Mucosa of descending colon (tissue), 3 donors: ENCODE measurements around the gene CLEC17A. TPM values are rescaled to one million over a fixed set of nuclear protein-coding genes. Genes with fewer than 3 reads are reported as not detected.
"Not testable (repeated sequence)": the region's sequence is repeated elsewhere in the genome, so short reads cannot be mapped to it uniquely, and the experiment has no call there.

Experiments
- ATAC-seq: fragments of 200-7000 bp; cut with Tn5 transposase; one replicate; pipeline ENCODE4 v1.9.1; 2020; ENCODE audit warnings: mild to moderate bottlenecking, moderate library complexity
- DNase-seq, 3 donors: peaks; one replicate each; pipeline ENCODE4 v3.0.0-alpha.2; 2020
- H3K36me3 ChIP-seq: fragments of 200-600 bp; one replicate; pipeline ENCODE4 v1.8.0; 2021; ENCODE audit warnings: low read depth, mild to moderate bottlenecking
- H3K4me1 ChIP-seq: fragments of 200-600 bp; one replicate; pipeline ENCODE4 v1.8.0; 2021; ENCODE audit warnings: low read depth, mild to moderate bottlenecking
- H3K4me3 ChIP-seq: fragments of 200-600 bp; one replicate; pipeline ENCODE4 v1.8.0; 2021; ENCODE audit warnings: mild to moderate bottlenecking
- H3K9me3 ChIP-seq: fragments of 200-600 bp; one replicate; pipeline ENCODE4 v1.8.0; 2021; ENCODE audit warnings: mild to moderate bottlenecking
- intact Hi-C, 2 donors: fragments of 100-400 bp; cut with DNase I in 1 of 2; cut with micrococcal nuclease in 1 of 2; formaldehyde crosslinking; loops; one replicate each; pipeline versions ENCODE4 v1.11.0 to v1.11.1; 2022; cut with DNase I, micrococcal nuclease
- total RNA-seq, 3 donors: library from RNA; stranded (reverse); fragmentation: NEBNext Ultra II Directional in 2 of 3; extraction: Animal tissue kit (Norgen Biotek cat#: 25700) in 2 of 3; gene quantifications; one replicate each; pipeline versions ENCODE4 v1.2.1 to v1.2.4, GENCODE V29; 2021 to 2023
- TF ChIP-seq, protein P1 (sequence below): fragments of 200-600 bp; IDR thresholded peaks from one replicate; pipeline ENCODE4 v1.8.0; 2022; ENCODE audit warnings: antibody characterized with exemption, mild to moderate bottlenecking
- donor health status: DM: no; HTN: no; CAD: no; lungs with moderate emphysema.
- donor health status: DM: no; HTN: no; CAD: no.
- donor health status: DM: no; HTN: yes; CAD: no.

The CLEC17A gene
- total RNA-seq, 3 donors from 2014 or later = 0.29 to 0.34 TPM; not detected in 1

DNA sequence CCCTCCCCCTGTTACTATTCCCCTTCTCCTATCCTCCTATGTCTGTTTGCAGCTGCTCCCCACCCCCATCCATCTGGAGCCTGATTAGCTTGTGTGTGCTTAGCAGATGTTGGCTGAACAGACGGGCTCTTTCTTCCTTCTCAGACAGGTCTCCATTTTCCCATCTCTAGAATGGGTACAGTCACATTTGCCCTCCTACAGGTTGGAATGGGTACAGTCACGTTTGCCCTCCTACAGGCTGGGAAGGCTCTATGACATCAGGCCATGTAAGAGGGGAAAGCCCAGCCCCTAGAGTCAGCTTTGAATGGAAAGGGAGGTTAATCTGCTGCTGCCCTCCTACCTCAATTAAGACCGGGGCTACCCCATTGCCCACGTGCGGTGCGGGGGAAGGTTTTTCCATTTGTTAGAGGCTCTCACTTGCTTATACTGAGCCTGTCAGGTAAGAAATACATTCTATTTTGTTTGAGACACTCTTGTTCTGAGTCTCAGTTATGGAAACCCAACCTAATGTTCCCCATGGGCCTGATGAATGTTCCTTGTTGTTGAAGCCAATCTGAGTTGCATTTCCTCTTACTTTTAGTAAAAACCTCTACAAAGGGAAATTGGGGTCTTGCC is 2.2 kb upstream of the CLEC17A start:
- intact Hi-C loops = no loop called here
- H3K9me3 ChIP-seq = no peaks in the 10 kb centered on the region
- no peaks in the 10 kb centered on the region for H3K36me3 ChIP-seq
- TF ChIP-seq, protein P1, sequence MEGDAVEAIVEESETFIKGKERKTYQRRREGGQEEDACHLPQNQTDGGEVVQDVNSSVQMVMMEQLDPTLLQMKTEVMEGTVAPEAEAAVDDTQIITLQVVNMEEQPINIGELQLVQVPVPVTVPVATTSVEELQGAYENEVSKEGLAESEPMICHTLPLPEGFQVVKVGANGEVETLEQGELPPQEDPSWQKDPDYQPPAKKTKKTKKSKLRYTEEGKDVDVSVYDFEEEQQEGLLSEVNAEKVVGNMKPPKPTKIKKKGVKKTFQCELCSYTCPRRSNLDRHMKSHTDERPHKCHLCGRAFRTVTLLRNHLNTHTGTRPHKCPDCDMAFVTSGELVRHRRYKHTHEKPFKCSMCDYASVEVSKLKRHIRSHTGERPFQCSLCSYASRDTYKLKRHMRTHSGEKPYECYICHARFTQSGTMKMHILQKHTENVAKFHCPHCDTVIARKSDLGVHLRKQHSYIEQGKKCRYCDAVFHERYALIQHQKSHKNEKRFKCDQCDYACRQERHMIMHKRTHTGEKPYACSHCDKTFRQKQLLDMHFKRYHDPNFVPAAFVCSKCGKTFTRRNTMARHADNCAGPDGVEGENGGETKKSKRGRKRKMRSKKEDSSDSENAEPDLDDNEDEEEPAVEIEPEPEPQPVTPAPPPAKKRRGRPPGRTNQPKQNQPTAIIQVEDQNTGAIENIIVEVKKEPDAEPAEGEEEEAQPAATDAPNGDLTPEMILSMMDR = no peak
- no peaks in the 10 kb centered on the region for H3K4me1 ChIP-seq
- no peak overlapping the region for H3K4me3 ChIP-seq
- DNase-seq (no peak), ATAC-seq (no peak)

DNA sequence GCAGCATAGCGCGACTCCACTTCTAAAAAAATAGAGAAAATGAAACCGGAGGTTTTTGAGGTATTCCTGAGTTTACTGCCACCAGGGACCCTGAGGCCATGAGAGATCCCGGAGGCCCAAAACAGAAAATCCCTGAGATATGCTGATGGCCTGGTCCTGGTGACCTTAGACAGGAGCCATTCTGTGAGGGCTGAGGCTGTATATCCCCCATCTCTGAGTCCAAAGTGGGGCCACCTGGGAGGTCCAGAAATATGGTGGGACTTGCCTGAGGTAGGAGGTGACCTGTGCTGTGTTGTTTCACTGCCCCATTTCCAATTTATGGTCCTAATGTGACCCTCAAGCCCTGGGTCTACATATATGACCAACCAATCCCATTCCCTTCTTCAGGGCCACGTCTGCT is 1.5 kb downstream of the CLEC17A start:
- intact Hi-C loops, H3K4me1 ChIP-seq, ATAC-seq, H3K36me3 ChIP-seq, H3K9me3 ChIP-seq, DNase-seq, H3K4me3 ChIP-seq: not testable (repeated sequence)

DNA sequence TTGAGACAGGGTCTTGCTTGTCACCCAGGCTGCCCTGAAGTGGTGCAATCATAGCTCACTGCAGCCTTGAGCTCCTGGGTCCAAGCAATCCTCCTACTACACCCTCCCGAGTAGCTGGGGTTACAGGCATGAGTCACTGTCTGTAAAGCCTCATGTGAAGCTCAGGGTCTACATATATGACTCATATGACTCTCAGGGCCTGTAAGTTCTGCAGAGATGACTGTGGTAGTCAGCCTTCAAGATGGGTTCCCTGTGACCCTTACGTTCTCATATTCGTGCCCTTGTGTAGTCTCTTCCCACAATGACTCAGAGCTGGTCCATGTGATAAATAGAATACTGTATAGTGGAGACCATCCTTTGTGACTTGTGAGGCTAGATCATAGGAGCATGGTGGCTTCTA is 2.3 kb downstream of the CLEC17A start:
- peak; percentile 36 for ATAC-seq
- H3K36me3 ChIP-seq, H3K4me1 ChIP-seq, intact Hi-C loops, H3K9me3 ChIP-seq, H3K4me3 ChIP-seq, DNase-seq: not testable (repeated sequence)

DNA sequence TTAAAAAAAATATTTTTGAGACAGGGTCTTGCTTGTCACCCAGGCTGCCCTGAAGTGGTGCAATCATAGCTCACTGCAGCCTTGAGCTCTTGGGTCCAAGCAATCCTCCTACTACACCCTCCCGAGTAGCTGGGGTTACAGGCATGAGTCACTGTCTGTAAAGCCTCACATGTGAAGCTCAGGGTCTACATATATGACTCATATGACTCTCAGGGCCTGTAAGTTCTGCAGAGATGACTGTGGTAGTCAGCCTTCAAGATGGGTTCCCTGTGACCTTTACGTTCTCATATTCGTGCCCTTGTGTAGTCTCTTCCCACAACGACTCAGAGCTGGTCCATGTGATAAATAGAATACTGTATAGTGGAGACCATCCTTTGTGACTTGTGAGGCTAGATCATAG is 6.5 kb downstream of the CLEC17A start:
- DNase-seq, intact Hi-C loops, H3K4me3 ChIP-seq, H3K36me3 ChIP-seq, H3K4me1 ChIP-seq, H3K9me3 ChIP-seq, ATAC-seq: not testable (repeated sequence)

DNA sequence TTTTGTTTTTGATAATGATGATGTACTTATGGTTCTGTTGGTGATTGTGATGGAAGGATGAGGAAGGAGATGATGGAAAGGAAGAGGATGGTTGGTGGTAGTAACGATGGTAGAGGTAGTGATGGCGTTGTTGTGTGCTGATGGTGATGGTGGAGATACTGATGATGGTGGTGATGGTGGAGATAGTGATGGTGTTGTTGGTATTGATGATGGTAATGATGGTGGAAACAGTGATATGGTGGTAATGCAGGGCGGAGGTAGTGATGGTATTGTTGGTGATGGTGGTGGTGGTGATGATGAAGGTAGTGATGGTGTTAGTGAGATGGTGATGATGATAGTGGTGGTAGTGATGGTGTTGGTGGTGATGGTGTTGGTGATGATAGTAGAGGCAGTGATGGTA is 12.7 kb downstream of the CLEC17A start:
- Histone ChIP-seq H3K4me3 (no peak overlapping the region), H3K36me3 (no peaks in the 10 kb centered on the region), H3K4me1 (no peaks in the 10 kb centered on the region), H3K9me3 (no peaks in the 10 kb centered on the region)
- ATAC-seq (no peak), DNase-seq (no peak)
- intact Hi-C loops = no loop called here
- TF ChIP-seq, protein P1 = no peak

DNA sequence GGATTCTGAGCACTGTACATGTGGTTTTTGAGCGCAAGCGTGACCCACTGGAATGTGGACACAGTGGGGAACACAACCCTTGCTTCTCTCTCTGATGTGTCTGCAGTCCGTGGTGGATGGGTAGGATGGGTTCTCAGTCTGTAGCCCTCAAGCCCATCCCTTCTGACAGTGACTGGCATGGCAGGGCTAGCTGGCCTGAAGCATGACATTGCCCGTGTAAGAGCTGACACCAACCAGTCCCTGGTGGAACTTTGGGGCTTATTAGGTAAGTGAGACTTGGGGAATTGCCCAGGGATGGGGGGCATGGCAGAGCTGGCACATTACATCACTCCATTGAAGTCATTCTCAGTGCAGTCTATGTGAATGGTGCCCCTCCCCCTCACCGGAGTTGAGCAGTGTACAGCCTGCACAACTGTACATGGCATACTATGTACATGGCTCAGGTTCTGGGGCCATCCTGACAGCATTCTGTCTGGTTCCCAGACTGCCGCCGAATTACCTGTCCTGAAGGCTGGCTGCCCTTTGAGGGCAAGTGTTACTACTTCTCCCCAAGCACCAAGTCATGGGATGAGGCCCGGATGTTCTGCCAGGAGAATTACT is 16.8 kb downstream of the CLEC17A start:
- DNase-seq (no peak), ATAC-seq (no peak)
- intact Hi-C loops = no loop called here
- H3K4me3 ChIP-seq = no peak overlapping the region
- no peaks in the 10 kb centered on the region for H3K9me3 ChIP-seq
- TF ChIP-seq, protein P1 = no peak
- H3K36me3 ChIP-seq = no peaks in the 10 kb centered on the region
- no peaks in the 10 kb centered on the region for H3K4me1 ChIP-seq

DNA sequence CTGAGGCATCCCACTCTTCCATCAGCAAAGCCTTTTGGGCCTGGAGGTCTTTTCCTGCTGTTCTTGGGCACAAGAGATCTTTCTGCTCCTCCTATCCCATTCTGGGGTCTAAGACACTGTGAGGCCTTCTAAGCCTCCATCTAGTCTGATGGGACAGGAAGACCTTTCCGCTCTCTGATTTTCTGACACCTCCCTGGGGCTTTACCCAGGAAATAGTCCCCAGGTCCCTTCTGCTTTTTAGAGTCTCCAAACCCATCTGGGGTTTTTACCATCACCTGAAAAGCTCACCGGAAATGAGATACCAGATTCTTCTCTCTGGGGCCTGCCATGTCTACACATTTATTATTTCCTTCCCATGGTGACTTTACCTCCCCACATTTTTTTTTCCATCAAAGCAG is 21.1 kb downstream of the CLEC17A start:
- no peak for DNase-seq
- ATAC-seq = peak; percentile 40
- Histone ChIP-seq H3K4me1 (no peaks in the 10 kb centered on the region), H3K4me3 (no peak overlapping the region), H3K36me3 (no peaks in the 10 kb centered on the region), H3K9me3 (no peaks in the 10 kb centered on the region)
- intact Hi-C loops = no loop called here
- TF ChIP-seq, protein P1 = no peak
